Neural progenitor cell (in vitro differentiated cells): ENCODE data around the gene TLNRD1.

Experiments
- CTCF ChIP-seq: fragments of 200-600 bp; sonication (generic); IDR thresholded peaks from 2 replicates; pipeline ENCODE4 v1.5.1; 2017; ENCODE audit warnings: antibody characterized with exemption, mild to moderate bottlenecking
- EZH2 ChIP-seq: fragments of 200-600 bp; sonication (generic); IDR thresholded peaks from 2 replicates; pipeline ENCODE4 v1.6.1; 2017; ENCODE audit warnings: antibody characterized with exemption, mild to moderate bottlenecking, moderate library complexity
- EZH2phosphoT487 ChIP-seq: fragments of 200-600 bp; sonication (generic); IDR thresholded peaks from 2 replicates; pipeline ENCODE4 v1.6.1; 2017; ENCODE audit warnings: antibody characterized with exemption

- TF ChIP-seq CTCF (no peak), EZH2phosphoT487 (no peak), EZH2 (no peak)
Measured at GRCh38 chr15:81024936-81025335, 24.2 kb downstream of the TLNRD1 start.
